Osteoblast (primary cell): ENCODE data around the gene C4orf36. TPM values are rescaled to one million over a fixed set of nuclear protein-coding genes. Genes with fewer than 3 reads are reported as not detected.

Experiments used
- DNase-seq: peaks from one replicate; pipeline ENCODE4 v3.0.0; 2011; ENCODE audit warnings: low spot score, mixed read lengths; ENCODE audit not compliant: insufficient read length; ENCODE audit errors: missing footprints
- H2AFZ ChIP-seq: 2 replicates; pipeline ENCODE4 v1.6.0; 2011; ENCODE audit warnings: mild to moderate bottlenecking, low read length
- H3K27ac ChIP-seq: 2 replicates; pipeline ENCODE4 v1.5.1; 2011; ENCODE audit warnings: mild to moderate bottlenecking, low read depth, low read length, moderate library complexity
- H3K27me3 ChIP-seq: 2 replicates; pipeline ENCODE4 v1.6.0; 2012; ENCODE audit warnings: mild to moderate bottlenecking, control low read depth, inconsistent platforms, low read length, moderate library complexity; ENCODE audit not compliant: insufficient read depth
- H3K36me3 ChIP-seq: 2 replicates; pipeline ENCODE4 v1.5.1; 2011; ENCODE audit warnings: mild to moderate bottlenecking, low read length, control low read depth, moderate library complexity; ENCODE audit not compliant: insufficient read depth
- H3K4me1 ChIP-seq: 2 replicates; pipeline ENCODE4 v1.5.1; 2011; ENCODE audit warnings: mild to moderate bottlenecking, low read length, control low read depth, moderate library complexity; ENCODE audit not compliant: insufficient read depth
- H3K4me2 ChIP-seq: 2 replicates; pipeline ENCODE4 v1.6.0; 2011; ENCODE audit warnings: mild to moderate bottlenecking, low read length; ENCODE audit not compliant: insufficient read depth
- H3K4me3 ChIP-seq: fragments of 200-600 bp; sonication (generic); 3 replicates; pipeline ENCODE4 v1.5.1; 2012; ENCODE audit warnings: mild to moderate bottlenecking, low read length, inconsistent platforms; ENCODE audit not compliant: insufficient read depth
- H3K79me2 ChIP-seq: 2 replicates; pipeline ENCODE4 v1.6.0; 2012; ENCODE audit warnings: mild to moderate bottlenecking, low read length, control low read depth, inconsistent platforms; ENCODE audit not compliant: insufficient read depth
- H3K9me3 ChIP-seq: 2 replicates; pipeline ENCODE4 v1.5.1; 2011; ENCODE audit warnings: low read depth, low read length, control low read depth
- H4K20me1 ChIP-seq: 2 replicates; pipeline ENCODE4 v1.6.0; 2012; ENCODE audit warnings: mild to moderate bottlenecking, low read length, control low read depth; ENCODE audit not compliant: insufficient read depth
- CTCF ChIP-seq: IDR thresholded peaks from 2 replicates; pipeline ENCODE4 v1.5.1; 2011; ENCODE audit warnings: mild to moderate bottlenecking, low read depth, low read length, moderate library complexity; ENCODE audit errors: extremely low read depth
- total RNA-seq: library from RNA; depleted of rRNA; stranded (reverse); fragments of >200 nt; gene quantifications from 2 replicates; pipeline ENCODE4 v1.2.3, GENCODE V29; 2012

The C4orf36 gene
- total RNA-seq, 1 donor: 0.72 TPM

GRCh38 chr4:86835677-86836076 is 56.5 kb downstream of the C4orf36 start:
- DNase-seq: no peak
- H3K36me3 ChIP-seq: no peaks in the 10 kb centered on the region
- H2AFZ ChIP-seq: peak overlapping the region; percentile 48
- no peaks in the 10 kb centered on the region for H4K20me1 ChIP-seq
- no peaks in the 10 kb centered on the region for H3K9me3 ChIP-seq
- H3K4me1 ChIP-seq: peaks cover 12% of the 10 kb centered on the region
- no peaks in the 10 kb centered on the region for H3K27me3 ChIP-seq
- no peaks in the 10 kb centered on the region for H3K79me2 ChIP-seq
- TF ChIP-seq CTCF: no peak
- no peak overlapping the region for H3K27ac ChIP-seq
- no peak overlapping the region for H3K4me2 ChIP-seq
- H3K4me3 ChIP-seq: no peak overlapping the region

DNA sequence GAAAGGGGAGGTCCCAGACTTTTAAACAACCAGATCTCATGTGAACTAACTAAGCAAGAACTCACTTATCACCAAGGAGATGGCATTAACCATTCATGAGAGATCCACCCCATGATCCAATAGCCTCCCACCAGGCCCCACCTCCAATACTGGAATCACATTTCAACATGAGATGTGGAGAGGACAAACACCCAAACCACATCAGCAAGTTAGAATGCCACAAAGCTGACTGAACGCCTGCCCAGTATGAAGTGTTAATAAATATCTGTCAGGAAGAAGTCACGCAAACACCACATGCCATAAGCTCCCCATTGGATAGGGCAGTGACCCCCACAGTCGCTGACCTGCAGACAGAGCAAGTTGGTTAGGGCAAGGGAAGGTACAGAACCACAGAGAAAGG is 57.3 kb downstream of the C4orf36 start:
- peaks cover 12% of the 10 kb centered on the region for H3K4me1 ChIP-seq
- no peaks in the 10 kb centered on the region for H4K20me1 ChIP-seq
- no peak overlapping the region for H3K4me3 ChIP-seq
- H3K4me2 ChIP-seq: no peak overlapping the region
- H3K9me3 ChIP-seq: no peaks in the 10 kb centered on the region
- H3K27ac ChIP-seq: no peak overlapping the region
- no peaks in the 10 kb centered on the region for H3K27me3 ChIP-seq
- H3K79me2 ChIP-seq: no peaks in the 10 kb centered on the region
- H3K36me3 ChIP-seq: no peaks in the 10 kb centered on the region
- H2AFZ ChIP-seq: no peak overlapping the region
- no peak for DNase-seq
- TF ChIP-seq CTCF: no peak

DNA sequence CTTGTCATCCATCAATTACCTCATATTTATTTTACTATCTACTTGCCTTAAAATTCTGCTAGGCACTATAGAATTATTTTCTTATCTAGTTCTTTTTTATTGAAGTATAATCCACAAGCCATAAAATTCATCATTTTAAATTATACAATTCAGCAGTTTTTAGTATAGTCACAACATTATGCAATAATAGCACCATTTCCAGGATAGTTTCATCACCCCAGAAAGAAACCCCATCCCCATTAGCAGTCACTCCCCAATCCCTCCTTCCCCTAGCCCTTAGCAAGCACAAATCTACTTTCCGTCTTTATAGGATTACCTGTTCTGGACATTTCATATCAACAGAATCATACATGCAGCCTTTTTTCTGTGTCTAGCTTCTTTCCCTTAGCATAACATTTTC is 58.6 kb downstream of the C4orf36 start:
- peaks cover 12% of the 10 kb centered on the region for H3K4me1 ChIP-seq
- H3K4me3 ChIP-seq: no peak overlapping the region
- H3K79me2 ChIP-seq: no peaks in the 10 kb centered on the region
- no peak overlapping the region for H3K27ac ChIP-seq
- H3K27me3 ChIP-seq: no peaks in the 10 kb centered on the region
- DNase-seq: no peak
- H3K36me3 ChIP-seq: no peaks in the 10 kb centered on the region
- no peak overlapping the region for H3K4me2 ChIP-seq
- H4K20me1 ChIP-seq: no peaks in the 10 kb centered on the region
- no peak for TF ChIP-seq CTCF
- H2AFZ ChIP-seq: no peak overlapping the region
- no peaks in the 10 kb centered on the region for H3K9me3 ChIP-seq

DNA sequence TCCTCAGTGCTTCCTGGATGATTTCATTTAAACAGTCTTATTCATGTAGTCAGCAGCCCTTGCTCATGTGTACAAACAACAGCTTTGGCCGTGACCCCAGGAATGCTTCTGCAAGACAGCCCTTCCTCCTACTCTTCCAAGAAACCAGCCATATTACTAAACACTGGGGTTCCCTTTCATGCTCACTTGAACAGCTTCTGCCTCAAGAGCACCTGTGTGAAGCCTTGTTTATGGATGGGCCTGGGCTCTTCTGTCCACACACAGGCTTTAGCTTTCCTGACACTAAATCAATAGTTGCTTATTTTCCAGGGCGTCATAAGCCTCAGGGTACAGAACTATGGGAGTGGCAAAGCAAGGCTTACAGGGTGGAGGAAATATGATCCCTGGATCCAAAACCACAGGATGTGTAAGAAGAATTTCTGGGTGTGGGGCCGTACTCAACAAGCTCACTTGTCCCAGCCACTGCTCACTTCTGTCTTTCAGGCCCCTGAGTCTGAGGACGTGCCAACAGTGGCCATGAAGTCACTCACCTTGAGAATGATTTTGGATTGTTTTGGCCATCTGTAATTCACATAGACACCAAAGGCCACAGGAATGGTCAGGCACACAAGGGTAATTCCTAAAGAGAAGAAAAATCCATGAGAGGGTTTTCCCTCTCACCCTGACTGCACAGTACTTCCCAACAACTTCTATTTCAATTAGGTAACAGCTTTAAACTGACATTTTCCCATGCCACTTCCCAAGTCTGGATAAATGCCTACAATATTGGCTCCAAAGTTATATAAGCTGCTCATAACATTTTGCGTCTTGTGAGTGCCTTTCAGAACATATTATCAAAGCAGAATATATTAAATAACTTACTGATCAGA is 60.7 kb downstream of the C4orf36 start:
- no peaks in the 10 kb centered on the region for H3K36me3 ChIP-seq
- H3K79me2 ChIP-seq: no peaks in the 10 kb centered on the region
- no peak overlapping the region for H3K4me3 ChIP-seq
- H3K27me3 ChIP-seq: no peaks in the 10 kb centered on the region
- TF ChIP-seq CTCF: no peak
- H4K20me1 ChIP-seq: no peaks in the 10 kb centered on the region
- H3K4me1 ChIP-seq: peaks cover 12% of the 10 kb centered on the region
- no peak for DNase-seq
- peak overlapping the region; percentile 68 for H3K4me2 ChIP-seq
- H3K9me3 ChIP-seq: no peaks in the 10 kb centered on the region
- peak overlapping the region; percentile 80 for H2AFZ ChIP-seq
- H3K27ac ChIP-seq: peak overlapping the region; percentile 38
